Stimulated activated naive CD8-positive, alpha-beta T cell treated with anti-CD3 and anti-CD28 coated beads, Interleukin-15, amount 100 ng/mL, for 72 hours (primary cell): ENCODE results near the gene PLCZ1.

Source experiments
- ATAC-seq: fragments of 150-1000 bp; cut with Tn5 transposase; 2 replicates; pipeline ENCODE4 v1.10.0; 2021; ENCODE audit warnings: mild to moderate bottlenecking, moderate library complexity
- DNase-seq, 2 donors: peaks; one replicate each; pipeline ENCODE4 v3.0.0; 2021 to 2022
- H3K27ac Mint-ChIP-seq, 2 donors: one replicate each; pipeline ENCODE4 v1.8.0; 2022; ENCODE audit warnings: mild to moderate bottlenecking in 2 of 2, mixed read lengths in 2 of 2, moderate library complexity in 2 of 2
- H3K27me3 Mint-ChIP-seq: one replicate; pipeline ENCODE4 v1.8.0; 2022; ENCODE audit warnings: mixed read lengths
- H3K4me1 Mint-ChIP-seq: one replicate; pipeline ENCODE4 v1.8.0; 2022; ENCODE audit warnings: mild to moderate bottlenecking, mixed read lengths
- H3K4me3 Mint-ChIP-seq, 2 donors: one replicate each; pipeline ENCODE4 v1.8.0; 2022; ENCODE audit warnings: mild to moderate bottlenecking in 2 of 2, mixed read lengths in 2 of 2, moderate library complexity in 1 of 2
- H3K9me3 Mint-ChIP-seq, 2 donors: one replicate each; pipeline ENCODE4 v1.8.0; 2022; ENCODE audit warnings: mixed read lengths in 2 of 2

Gene PLCZ1

DNA sequence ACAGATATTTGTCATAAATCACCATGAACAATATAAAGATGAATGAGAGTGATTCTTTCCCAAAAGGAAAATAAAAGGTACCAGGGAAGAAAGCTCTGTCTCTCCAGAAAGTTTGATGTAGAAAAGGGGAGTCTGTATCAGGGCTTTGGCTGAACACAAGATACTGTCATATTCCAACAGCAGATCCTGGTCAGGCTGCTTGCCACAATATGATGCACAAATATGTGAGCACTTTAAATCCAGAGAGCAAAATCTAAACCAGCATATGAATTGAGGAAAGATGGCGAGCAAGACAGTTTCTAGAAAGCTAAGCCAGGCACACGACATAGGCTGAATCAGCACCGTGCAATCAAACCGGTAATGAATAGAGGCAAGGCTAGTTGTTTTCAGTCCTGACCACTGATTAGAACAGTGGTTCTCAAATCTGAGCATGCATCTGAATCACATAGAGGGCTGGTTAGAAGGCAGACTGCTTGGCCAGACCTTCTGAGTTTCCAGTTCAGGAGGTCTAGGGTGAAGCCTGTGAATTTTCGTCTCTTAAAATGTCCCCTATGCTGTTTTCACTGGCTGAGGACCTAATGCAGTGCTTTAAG is 60.7 kb downstream of the PLCZ1 start:
- Mint-ChIP-seq H3K27me3 (no peaks in the 10 kb centered on the region), H3K9me3 (peaks cover 7 to 17% of the 10 kb centered on the region in 2 donors), H3K4me3 (no peak overlapping the region), H3K27ac (no peak overlapping the region), H3K4me1 (no peaks in the 10 kb centered on the region)
- ATAC-seq (no peak), DNase-seq (no peak)

DNA sequence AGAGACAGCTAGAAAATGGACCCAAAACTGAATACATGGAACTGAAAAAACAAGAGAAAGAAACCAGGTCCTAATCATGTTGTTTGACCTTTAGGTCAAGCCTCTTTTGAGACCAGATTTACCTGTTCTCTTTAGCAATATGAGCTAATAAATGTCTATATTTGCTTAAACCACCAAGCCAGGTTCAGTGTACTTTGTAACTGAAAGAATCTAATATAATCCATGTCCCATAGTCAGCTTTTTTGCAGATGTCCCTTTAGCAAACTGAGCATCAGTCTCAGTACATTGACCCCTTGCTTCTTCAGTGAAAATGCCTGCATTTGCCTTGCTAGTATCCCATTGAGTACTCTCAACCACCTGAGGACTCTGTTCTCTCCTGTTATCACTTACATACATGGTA is 61.7 kb downstream of the PLCZ1 start:
- H3K27ac Mint-ChIP-seq, result no peak overlapping the region
- peaks cover 7 to 17% of the 10 kb centered on the region in 2 donors for H3K9me3 Mint-ChIP-seq
- DNase-seq (no peak), ATAC-seq (no peak)
- H3K4me1 Mint-ChIP-seq, result no peaks in the 10 kb centered on the region
- no peaks in the 10 kb centered on the region for H3K27me3 Mint-ChIP-seq
- H3K4me3 Mint-ChIP-seq, result no peak overlapping the region

GRCh38 chr12:18658829-18659228 is 79.0 kb downstream of the PLCZ1 start:
- no peaks in the 10 kb centered on the region for H3K27me3 Mint-ChIP-seq
- H3K4me1 Mint-ChIP-seq, result no peaks in the 10 kb centered on the region
- DNase-seq (no peak), ATAC-seq (no peak)
- H3K4me3 Mint-ChIP-seq, result no peak overlapping the region
- H3K9me3 Mint-ChIP-seq, result peaks cover 11 to 38% of the 10 kb centered on the region in 2 donors
- no peak overlapping the region for H3K27ac Mint-ChIP-seq

- no peaks in the 10 kb centered on the region for H3K27me3 Mint-ChIP-seq
- H3K4me3 Mint-ChIP-seq, result no peak overlapping the region
- H3K4me1 Mint-ChIP-seq, result no peaks in the 10 kb centered on the region
- H3K27ac Mint-ChIP-seq, result no peak overlapping the region
- peaks cover 10 to 36% of the 10 kb centered on the region in 2 donors for H3K9me3 Mint-ChIP-seq
- ATAC-seq, result no peak
- DNase-seq, result no peak
Observed at GRCh38 chr12:18658179-18658578, 79.6 kb downstream of the PLCZ1 start.

DNA sequence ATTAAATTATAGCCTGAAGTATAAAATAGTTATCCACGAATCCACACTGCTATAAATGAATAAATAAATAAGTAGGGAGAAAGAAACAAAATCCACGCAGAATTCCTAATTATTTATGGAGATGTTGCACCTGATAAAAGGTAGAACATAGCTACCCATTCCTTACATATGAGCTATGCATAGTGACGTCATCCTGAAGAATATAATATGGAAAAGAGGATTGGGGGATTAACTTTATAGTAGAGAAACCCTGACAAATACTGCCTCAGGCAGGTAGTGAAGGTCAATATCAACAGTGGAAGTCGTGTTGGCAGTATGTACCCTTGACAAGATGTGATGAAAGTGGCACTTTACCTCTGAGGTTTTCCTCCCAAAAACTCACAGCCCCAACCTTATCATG is 82.5 kb downstream of the PLCZ1 start:
- Mint-ChIP-seq H3K4me1 (no peaks in the 10 kb centered on the region), H3K9me3 (peaks cover 17 to 21% of the 10 kb centered on the region in 2 donors), H3K27ac (no peak overlapping the region), H3K27me3 (no peaks in the 10 kb centered on the region), H3K4me3 (no peak overlapping the region)
- ATAC-seq (no peak), DNase-seq (no peak)

- no peak for ATAC-seq
- Mint-ChIP-seq H3K9me3 (peaks cover 19 to 33% of the 10 kb centered on the region in 2 donors), H3K4me1 (no peaks in the 10 kb centered on the region), H3K27me3 (no peaks in the 10 kb centered on the region), H3K4me3 (no peak overlapping the region), H3K27ac (no peak overlapping the region)
- no peak for DNase-seq
Observed at GRCh38 chr12:18653465-18653864, 84.3 kb downstream of the PLCZ1 start.

- no peak overlapping the region for H3K27ac Mint-ChIP-seq
- H3K4me1 Mint-ChIP-seq, result no peaks in the 10 kb centered on the region
- DNase-seq, result no peak
Observed at GRCh38 chr12:18652596-18652995, 85.2 kb downstream of the PLCZ1 start.

GRCh38 chr12:18651525-18651924 is 86.3 kb downstream of the PLCZ1 start:
- no peak overlapping the region for H3K27ac Mint-ChIP-seq
- no peaks in the 10 kb centered on the region for H3K27me3 Mint-ChIP-seq
- no peak overlapping the region for H3K4me3 Mint-ChIP-seq
- H3K9me3 Mint-ChIP-seq, result peaks cover 13 to 15% of the 10 kb centered on the region in 2 donors
- no peak for DNase-seq
- ATAC-seq, result no peak
- H3K4me1 Mint-ChIP-seq, result no peaks in the 10 kb centered on the region

More at GRCh38 chr12:18652596-18652995, 85.2 kb downstream of the PLCZ1 start:
- ATAC-seq, result no peak
- Mint-ChIP-seq H3K27me3 (no peaks in the 10 kb centered on the region), H3K9me3 (peaks cover 13 to 25% of the 10 kb centered on the region in 2 donors), H3K4me3 (no peak overlapping the region)

- Mint-ChIP-seq H3K27ac (no peak overlapping the region), H3K27me3 (no peaks in the 10 kb centered on the region), H3K4me3 (no peak overlapping the region), H3K4me1 (no peaks in the 10 kb centered on the region), H3K9me3 (peaks cover 13% of the 10 kb centered on the region in 2 donors)
- DNase-seq (no peak), ATAC-seq (no peak)
Observed at GRCh38 chr12:18646286-18646890, 91.4 kb downstream of the PLCZ1 start.

DNA sequence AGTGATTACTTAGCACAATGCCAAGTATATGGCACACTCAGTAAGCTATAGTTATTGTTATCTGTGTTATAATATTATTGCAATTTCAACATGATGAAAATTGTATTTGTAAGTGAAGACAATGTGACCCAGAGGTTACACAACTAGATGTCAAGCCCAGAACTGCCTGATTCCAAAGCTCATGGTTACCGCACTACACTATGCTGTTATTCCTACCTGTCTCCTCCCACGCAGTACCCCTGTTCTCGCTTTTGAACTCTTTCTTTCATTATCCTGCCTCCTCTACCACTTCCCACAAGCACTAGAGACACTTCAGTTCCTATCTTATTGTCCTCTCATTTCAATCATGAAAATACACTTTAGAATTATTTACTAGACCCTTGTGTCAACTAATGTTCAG is 93.2 kb downstream of the PLCZ1 start:
- DNase-seq, result no peak
- Mint-ChIP-seq H3K27me3 (no peaks in the 10 kb centered on the region), H3K4me1 (no peaks in the 10 kb centered on the region), H3K27ac (no peak overlapping the region), H3K9me3 (peaks cover 6 to 8% of the 10 kb centered on the region in 2 donors), H3K4me3 (no peak overlapping the region)
- ATAC-seq, result no peak

- H3K9me3 Mint-ChIP-seq, result no peaks in the 10 kb centered on the region
- DNase-seq, result no peak
- no peak for ATAC-seq
- no peak overlapping the region for H3K4me3 Mint-ChIP-seq
- no peaks in the 10 kb centered on the region for H3K27me3 Mint-ChIP-seq
- no peak overlapping the region for H3K27ac Mint-ChIP-seq
- no peaks in the 10 kb centered on the region for H3K4me1 Mint-ChIP-seq
Observed at GRCh38 chr12:18643681-18644080, 94.1 kb downstream of the PLCZ1 start.

DNA sequence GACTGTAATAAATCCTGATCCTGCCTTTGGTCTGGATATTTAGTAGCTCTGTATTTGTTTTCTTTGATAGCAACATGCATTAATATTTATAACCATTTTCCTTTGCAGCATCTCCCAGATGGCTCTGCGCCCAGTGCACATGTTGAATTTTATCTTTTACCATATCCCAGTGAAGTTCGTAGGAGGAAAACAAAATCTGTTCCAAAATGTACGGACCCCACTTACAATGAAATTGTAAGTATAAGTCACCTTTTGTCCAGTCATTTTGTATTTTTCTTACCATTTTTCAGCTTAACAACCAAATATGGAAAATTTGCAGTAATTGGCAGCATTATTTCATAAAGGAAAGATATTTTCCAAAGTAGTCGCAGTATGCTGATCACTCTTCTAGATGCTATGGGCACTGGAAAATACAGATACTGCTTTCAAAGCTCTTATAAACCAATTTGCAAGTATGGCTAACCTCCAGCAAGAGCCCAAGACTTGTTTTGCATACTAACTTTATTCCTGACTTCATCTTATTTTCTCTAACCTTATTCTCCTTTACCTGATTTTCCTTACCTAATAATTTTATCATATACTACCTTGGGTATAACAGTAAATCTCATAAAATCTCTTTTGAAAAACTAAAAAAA is 97.4 kb downstream of the PLCZ1 start:
- no peak overlapping the region for H3K27ac Mint-ChIP-seq
- ATAC-seq (no peak), DNase-seq (no peak)
- H3K27me3 Mint-ChIP-seq, result no peaks in the 10 kb centered on the region
- no peaks in the 10 kb centered on the region for H3K4me1 Mint-ChIP-seq
- H3K4me3 Mint-ChIP-seq, result no peak overlapping the region
- H3K9me3 Mint-ChIP-seq, result peaks cover 5 to 15% of the 10 kb centered on the region in 2 donors

GRCh38 chr12:18634382-18634781 is 103.4 kb downstream of the PLCZ1 start:
- Mint-ChIP-seq H3K9me3 (peaks cover 21 to 25% of the 10 kb centered on the region in 2 donors), H3K27ac (no peak overlapping the region), H3K27me3 (no peaks in the 10 kb centered on the region), H3K4me3 (no peak overlapping the region), H3K4me1 (no peaks in the 10 kb centered on the region)
- no peak for DNase-seq
- no peak for ATAC-seq
